ENCODE measurements around the gene ATP5ME. TPM values are rescaled to one million over a fixed set of nuclear protein-coding genes. Genes with fewer than 3 reads are reported as not detected.
"Not testable (repeated sequence)": the region's sequence is repeated elsewhere in the genome, so short reads cannot be mapped to it uniquely, and the experiment has no call there.

ATP5ME gene
- polyA plus RNA-seq, 1 experiment = 330 TPM

DNA sequence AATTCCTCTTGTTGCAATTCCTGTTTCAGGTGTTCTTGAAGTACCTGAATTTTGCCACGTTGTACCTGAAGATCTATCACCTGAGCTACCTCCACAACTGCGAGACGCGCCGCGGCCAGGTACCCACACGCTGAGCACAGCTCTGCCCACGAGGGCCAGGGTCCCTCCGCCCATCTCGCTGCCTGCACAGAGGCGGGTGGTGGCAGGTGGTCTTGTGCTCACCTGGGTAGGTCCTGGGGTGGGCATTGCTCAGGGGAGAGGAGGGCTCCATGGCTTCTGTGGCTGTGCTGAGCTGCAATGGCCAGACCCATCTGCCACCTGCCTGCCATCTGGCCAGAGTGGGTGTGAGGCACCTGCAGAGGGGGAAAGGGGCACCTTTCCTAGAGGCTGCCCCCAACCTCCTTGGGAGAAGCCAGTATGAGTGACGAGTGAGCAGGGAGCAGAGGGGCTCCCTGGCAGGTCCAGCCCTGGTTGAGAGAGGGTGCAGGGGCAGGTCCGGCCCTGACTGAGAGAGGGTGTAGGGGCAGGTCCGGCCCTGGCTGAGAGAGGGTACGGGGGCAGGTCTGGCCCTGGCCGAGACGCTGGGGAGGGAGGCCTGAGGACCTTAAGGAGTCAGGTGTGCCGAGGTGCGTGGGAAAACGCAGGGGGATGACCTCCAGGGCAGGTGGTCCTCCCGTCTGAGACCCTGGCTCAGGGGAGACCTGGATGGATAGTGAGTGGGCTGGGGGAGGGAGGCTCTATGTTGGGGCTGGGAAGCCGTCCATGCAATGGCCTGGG is 38.0 kb downstream of the ATP5ME start:
- Histone ChIP-seq H3K27me3 (ENCODE audit: control insufficient read depth, insufficient read depth, low read length) (no peaks in the 10 kb centered on the region; the same call in 1 of the 2 replicates), H3K36me3 (ENCODE audit: control insufficient read depth, insufficient read depth, low read length) (no peaks in the 10 kb centered on the region), H3K4me3 (ENCODE audit: low read depth, low read length) (no peak overlapping the region)
- ChIA-PET POLR2A (no interaction called here), CTCF (no interaction called here)
- TF ChIP-seq CTCF (IDR thresholded peaks at IDR 0.05; ENCODE audit: insufficient read depth, low read depth, low read length) = no peak
- DNase-seq (ENCODE audit: low read depth) = no peak

DNA sequence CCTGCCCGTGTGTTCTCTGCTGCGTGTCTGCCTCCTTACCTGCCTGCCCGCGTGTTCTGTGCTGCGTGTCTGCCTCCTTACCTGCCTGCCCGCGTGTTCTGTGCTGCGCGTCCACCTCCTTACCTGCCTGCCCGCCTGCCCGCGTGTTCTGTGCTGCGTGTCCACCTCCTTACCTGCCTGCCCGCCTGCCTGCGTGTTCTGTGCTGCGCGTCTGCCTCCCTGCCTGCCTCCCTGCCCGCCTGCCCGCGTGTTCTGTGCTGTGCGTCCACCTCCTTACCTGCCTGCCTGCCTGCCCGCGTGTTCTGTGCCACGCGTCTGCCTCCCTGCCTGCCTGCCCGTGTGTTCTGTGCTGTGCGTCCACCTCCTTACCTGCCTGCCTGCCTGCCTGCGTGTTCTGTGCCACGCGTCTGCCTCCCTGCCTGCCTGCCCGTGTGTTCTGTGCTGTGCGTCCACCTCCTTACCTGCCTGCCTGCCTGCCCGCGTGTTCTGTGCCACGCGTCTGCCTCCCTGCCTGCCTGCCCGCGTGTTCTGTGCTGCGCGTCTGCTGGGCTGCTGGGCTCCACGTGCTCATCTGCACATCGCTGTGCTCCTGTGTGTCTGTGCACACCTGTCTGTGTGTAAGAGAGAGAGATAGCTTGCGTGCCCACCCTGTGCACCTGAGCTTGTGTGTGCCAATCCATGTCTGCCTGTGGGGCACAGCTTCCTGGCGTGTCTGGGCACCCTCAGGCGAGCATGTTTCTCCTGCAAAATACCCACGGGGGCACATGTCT is 38.8 kb downstream of the ATP5ME start:
- H3K36me3 ChIP-seq (ENCODE audit: control insufficient read depth, insufficient read depth, low read length); POLR2A ChIA-PET; H3K27me3 ChIP-seq (ENCODE audit: control insufficient read depth, insufficient read depth, low read length); DNase-seq (ENCODE audit: low read depth); H3K4me3 ChIP-seq (ENCODE audit: low read depth, low read length): not testable (repeated sequence)
- CTCF ChIA-PET = interaction anchor here (1.0 kb wide), 1 partner anchor 9 kb away, joined by 5 read pairs; no protein-coding TSS in a partner anchor

DNA sequence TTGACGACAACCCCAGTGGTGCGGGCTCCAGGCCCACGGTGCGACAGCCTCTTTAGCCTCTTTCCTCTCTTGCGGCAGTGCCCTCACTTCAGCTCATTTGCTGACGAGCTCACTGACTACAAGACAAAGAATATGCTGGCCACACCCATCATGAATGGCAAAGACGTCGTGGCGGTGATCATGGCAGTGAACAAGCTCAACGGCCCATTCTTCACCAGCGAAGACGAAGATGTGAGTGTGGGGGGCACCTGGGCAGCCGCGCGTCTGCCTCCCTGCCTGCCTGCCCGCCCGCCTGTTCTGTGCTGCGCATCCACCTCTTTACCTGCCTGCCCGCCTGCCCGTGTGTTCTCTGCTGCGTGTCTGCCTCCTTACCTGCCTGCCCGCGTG is 39.5 kb downstream of the ATP5ME start:
- no peak overlapping the region for H3K4me3 ChIP-seq (ENCODE audit: low read depth, low read length)
- H3K27me3 ChIP-seq (ENCODE audit: control insufficient read depth, insufficient read depth, low read length) = no peaks in the 10 kb centered on the region; the same call in 1 of the 2 replicates
- POLR2A ChIA-PET = no interaction called here
- CTCF ChIA-PET = interaction anchor here (1.0 kb wide), 1 partner anchor 10 kb away, joined by 5 read pairs; no protein-coding TSS in a partner anchor
- no peak for DNase-seq (ENCODE audit: low read depth)
- no peaks in the 10 kb centered on the region for H3K36me3 ChIP-seq (ENCODE audit: control insufficient read depth, insufficient read depth, low read length)
- no peak for TF ChIP-seq CTCF (IDR thresholded peaks at IDR 0.05; ENCODE audit: insufficient read depth, low read depth, low read length)

GRCh38 chr4:633976-634598 is 40.0 kb downstream of the ATP5ME start:
- POLR2A ChIA-PET = no interaction called here
- H3K4me3 ChIP-seq (ENCODE audit: low read depth, low read length) = no peak overlapping the region
- CTCF ChIA-PET = interaction anchor here (1.0 kb wide), 1 partner anchor 10 kb away, joined by 5 read pairs; no protein-coding TSS in a partner anchor
- no peaks in the 10 kb centered on the region for H3K36me3 ChIP-seq (ENCODE audit: control insufficient read depth, insufficient read depth, low read length)
- H3K27me3 ChIP-seq (ENCODE audit: control insufficient read depth, insufficient read depth, low read length) = no peaks in the 10 kb centered on the region; the same call in 1 of the 2 replicates
- TF ChIP-seq CTCF (IDR thresholded peaks at IDR 0.05; ENCODE audit: insufficient read depth, low read depth, low read length) = no peak
- no peak for DNase-seq (ENCODE audit: low read depth)

GRCh38 chr4:633406-633805 is 40.7 kb downstream of the ATP5ME start:
- TF ChIP-seq CTCF (IDR thresholded peaks at IDR 0.05; ENCODE audit: insufficient read depth, low read depth, low read length) = no peak
- Histone ChIP-seq H3K36me3 (ENCODE audit: control insufficient read depth, insufficient read depth, low read length) (no peaks in the 10 kb centered on the region), H3K4me3 (ENCODE audit: low read depth, low read length) (no peak overlapping the region), H3K27me3 (ENCODE audit: control insufficient read depth, insufficient read depth, low read length) (no peaks in the 10 kb centered on the region; the same call in 1 of the 2 replicates)
- ChIA-PET POLR2A (no interaction called here), CTCF (no interaction called here)
- no peak for DNase-seq (ENCODE audit: low read depth)
